ENCODE results near the gene GCNT2.

GRCh38 chr6:10579803-10580202 is 58.7 kb downstream of the GCNT2 start:
- TF ChIP-seq POLR2A (IDR thresholded peaks at IDR 0.05), result no peak
- TF ChIP-seq CTCF (IDR thresholded peaks at IDR 0.05), result no peak

Measured in upper lobe of left lung (tissue), 4 donors.